ENCODE results near the gene KRT2. TPM values are rescaled to one million over a fixed set of nuclear protein-coding genes. Genes with fewer than 3 reads are reported as not detected.

The KRT2 gene
- total and polyA plus RNA-seq, 2 of the 4 experiments (the other 2 are of a cell fraction): not detected

GRCh38 chr12:52663420-52663819, 11.4 kb upstream of the KRT2 start:
- Histone ChIP-seq H3K14ac (replicated peaks; ENCODE audit: low read depth, low read length) (no peak overlapping the region), H3K18ac (ENCODE audit: low read depth, low read length) (no peak overlapping the region), H3K9me3 (ENCODE audit: control insufficient read depth, insufficient read depth, low read length) (no peaks in the 10 kb centered on the region), H3K4me2 (ENCODE audit: low read depth, low read length) (no peak overlapping the region), H3K36me3 (ENCODE audit: control insufficient read depth, insufficient read depth, low read length) (no peaks in the 10 kb centered on the region), H2AK9ac (replicated peaks; ENCODE audit: low read depth, low read length, poor library complexity) (no peak overlapping the region), H3K9ac (ENCODE audit: low read depth, low read length) (no peak overlapping the region), H3K23ac (ENCODE audit: low read depth, low read length) (no peak overlapping the region), H3K4ac (ENCODE audit: low read depth, low read length) (no peak overlapping the region), H2BK20ac (ENCODE audit: low read depth, low read length) (no peak overlapping the region), H3K4me1 (ENCODE audit: control insufficient read depth, insufficient read depth, low read length) (no peaks in the 10 kb centered on the region), H3K27me3 (ENCODE audit: control insufficient read depth, insufficient read depth, low read length) (peaks cover 17% of the 10 kb centered on the region), H4K20me1 (ENCODE audit: insufficient read depth, low read length) (no peaks in the 10 kb centered on the region), H2BK5ac (ENCODE audit: low read depth, low read length, poor library complexity, severe bottlenecking) (no peak overlapping the region), H4K5ac (ENCODE audit: low read depth, low read length) (no peak overlapping the region), H2AFZ (replicated peaks; ENCODE audit: low read length, poor library complexity) (no peak overlapping the region), H2BK15ac (ENCODE audit: low read depth, low read length) (no peak overlapping the region), H2AK5ac (ENCODE audit: low read depth, low read length) (no peak overlapping the region), H2BK120ac (ENCODE audit: low read depth, low read length) (no peak overlapping the region), H3K4me3 (ENCODE audit: insufficient read depth, low read depth, low read length) (no peak overlapping the region), H3K79me1 (ENCODE audit: low read depth in 1 of 2, low read length in 2 of 2) (no peaks in the 10 kb centered on the region), H4K8ac (ENCODE audit: low read depth in 2 of 2, low read length in 2 of 2) (no peak overlapping the region), H4K91ac (ENCODE audit: insufficient read depth, low read depth, low read length) (no peak overlapping the region), H3K27ac (ENCODE audit: insufficient read depth, low read length) (no peak overlapping the region), H3K56ac (ENCODE audit: extremely low read depth, insufficient read depth, low read length) (no peak overlapping the region), H3K9me1 (ENCODE audit: insufficient read depth, low read length) (no peaks in the 10 kb centered on the region)
- intact Hi-C loops (cut with micrococcal nuclease) (no loop called here), in situ Hi-C loops (cut with MboI; ENCODE audit: low sequenced_read_pairs) (no loop called here), dilution Hi-C loops (cut with HindIII; ENCODE audit: low sequenced_read_pairs, unreplicated experiment) (no loop called here)
- DNase-seq (no peak), ATAC-seq (ENCODE audit: low read depth) (no peak)
- BruUV-seq (replicated peaks): no TSS peak
- TF ChIP-seq RAD21 (IDR thresholded peaks at IDR 0.05; ENCODE audit: low read length) (no peak), BHLHE40 (IDR thresholded peaks at IDR 0.05; ENCODE audit: low read depth, low read length) (no peak), SMC3 (IDR thresholded peaks at IDR 0.05; ENCODE audit: low read depth, low read length) (no peak), FOS (IDR thresholded peaks at IDR 0.05; ENCODE audit: low read depth, low read length) (no peak), CTCF (conservative IDR thresholded peaks at IDR 0.05; ENCODE audit: low read depth, low read length) (no peak), POLR2A (IDR thresholded peaks at IDR 0.05; ENCODE audit: low read depth, low read length) (no peak), MAZ (IDR thresholded peaks at IDR 0.05; ENCODE audit: borderline replicate concordance, low read depth, low read length) (no peak), MXI1 (IDR thresholded peaks at IDR 0.05; ENCODE audit: borderline replicate concordance, low read depth, low read length) (no peak), CHD1 (IDR thresholded peaks at IDR 0.05; ENCODE audit: low read depth, low read length) (no peak), USF2 (IDR thresholded peaks at IDR 0.05; ENCODE audit: low read depth, low read length) (no peak)
- POLR2A ChIA-PET (ENCODE audit: unreplicated experiment): no interaction called here
- CTCF ChIA-PET: no interaction called here

Measured in IMR-90 (cell line).